Measurements from ENCODE around the gene CELA2A. TPM values are rescaled to one million over a fixed set of nuclear protein-coding genes. Genes with fewer than 3 reads are reported as not detected.

The CELA2A gene
- total RNA-seq, 4 donors from 2014 or later = not detected

DNA sequence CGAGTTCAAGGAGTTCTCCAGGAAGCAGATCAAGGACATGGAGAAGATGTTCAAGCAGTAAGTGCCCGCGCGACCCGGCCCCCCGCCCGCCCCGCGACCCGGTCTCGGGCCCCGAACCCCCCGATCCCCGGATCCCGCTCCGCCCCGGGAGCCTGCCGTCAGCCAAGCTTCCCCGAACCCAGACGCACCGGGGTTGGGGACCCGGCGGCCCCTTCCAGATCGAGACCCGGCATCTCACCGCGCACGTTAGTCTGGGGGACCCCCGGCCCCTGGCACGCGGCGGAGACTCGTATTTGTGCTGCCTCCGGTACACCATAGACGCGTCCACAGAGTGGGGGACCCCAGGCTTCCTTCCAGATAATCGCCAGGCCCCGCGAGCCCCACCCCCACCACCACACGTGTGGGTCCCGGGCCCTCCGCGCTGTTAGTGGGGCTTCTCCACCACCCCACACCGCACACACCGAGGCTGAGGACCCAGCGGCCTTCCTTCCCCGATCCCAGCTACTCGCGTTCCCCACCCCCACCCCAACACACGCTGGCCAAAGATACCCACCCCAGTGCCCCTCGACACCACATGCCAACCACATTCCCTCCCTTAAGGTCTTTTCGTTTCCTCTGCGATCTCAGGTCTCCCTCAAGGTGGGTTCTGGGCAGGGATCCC is 46.2 kb upstream of the CELA2A start:
- 7% methylated on average over 3 of the region's 53 CpGs for whole genome bisulfite sequencing
- H3K4me1 ChIP-seq = peaks cover 57 to 77% (median 67%) of the 10 kb centered on the region in 4 donors
- no peaks in the 10 kb centered on the region for H3K27me3 ChIP-seq
- no peak for DNase-seq (ENCODE audit: extremely low spot score)
- H3K36me3 ChIP-seq = peaks cover 0 to 8% (median 0%) of the 10 kb centered on the region in 4 donors
- TF ChIP-seq EP300 (IDR thresholded peaks at IDR 0.05) = no peak
- TF ChIP-seq POLR2AphosphoS5 (IDR thresholded peaks at IDR 0.05) = no peak
- TF ChIP-seq, protein P1, sequence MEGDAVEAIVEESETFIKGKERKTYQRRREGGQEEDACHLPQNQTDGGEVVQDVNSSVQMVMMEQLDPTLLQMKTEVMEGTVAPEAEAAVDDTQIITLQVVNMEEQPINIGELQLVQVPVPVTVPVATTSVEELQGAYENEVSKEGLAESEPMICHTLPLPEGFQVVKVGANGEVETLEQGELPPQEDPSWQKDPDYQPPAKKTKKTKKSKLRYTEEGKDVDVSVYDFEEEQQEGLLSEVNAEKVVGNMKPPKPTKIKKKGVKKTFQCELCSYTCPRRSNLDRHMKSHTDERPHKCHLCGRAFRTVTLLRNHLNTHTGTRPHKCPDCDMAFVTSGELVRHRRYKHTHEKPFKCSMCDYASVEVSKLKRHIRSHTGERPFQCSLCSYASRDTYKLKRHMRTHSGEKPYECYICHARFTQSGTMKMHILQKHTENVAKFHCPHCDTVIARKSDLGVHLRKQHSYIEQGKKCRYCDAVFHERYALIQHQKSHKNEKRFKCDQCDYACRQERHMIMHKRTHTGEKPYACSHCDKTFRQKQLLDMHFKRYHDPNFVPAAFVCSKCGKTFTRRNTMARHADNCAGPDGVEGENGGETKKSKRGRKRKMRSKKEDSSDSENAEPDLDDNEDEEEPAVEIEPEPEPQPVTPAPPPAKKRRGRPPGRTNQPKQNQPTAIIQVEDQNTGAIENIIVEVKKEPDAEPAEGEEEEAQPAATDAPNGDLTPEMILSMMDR (IDR thresholded peaks at IDR 0.05) = no peak
- no peak for TF ChIP-seq POLR2A (IDR thresholded peaks at IDR 0.05; ENCODE audit: low read depth)
- peak overlapping the region; percentile 80 to 87 (median 84) for H3K27ac ChIP-seq (replicated peaks in 1 of 4)
- H3K9me3 ChIP-seq = no peaks in the 10 kb centered on the region
- intact Hi-C loops (cut with DNase I) = no loop called here
- peak overlapping the region; percentile 78 to 99 (median 96) for H3K4me3 ChIP-seq

DNA sequence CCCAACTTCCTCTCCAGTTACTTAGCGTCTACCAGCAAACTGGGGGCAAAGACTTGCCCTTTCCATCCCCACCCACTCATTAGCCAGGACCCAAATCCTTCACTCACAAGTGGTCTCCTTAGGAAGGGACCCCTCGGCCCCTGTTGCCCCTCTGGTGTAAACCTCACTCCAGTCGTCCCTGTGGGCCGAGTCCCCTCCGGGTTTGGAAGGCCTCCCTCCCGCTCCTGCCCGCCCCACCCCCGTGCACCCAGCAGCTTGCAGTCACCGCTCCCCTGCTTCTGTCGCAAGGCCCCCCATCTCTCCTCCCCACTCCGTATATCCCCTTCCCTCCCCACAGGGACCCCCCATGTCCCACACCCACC is 45.7 kb upstream of the CELA2A start:
- no peak for DNase-seq (ENCODE audit: extremely low spot score)
- intact Hi-C loops (cut with DNase I) = no loop called here
- H3K27ac ChIP-seq (replicated peaks in 1 of 4) = peak overlapping the region; percentile 80 to 87 (median 84)
- no peaks in the 10 kb centered on the region for H3K9me3 ChIP-seq
- peaks cover 62 to 82% (median 72%) of the 10 kb centered on the region in 4 donors for H3K4me1 ChIP-seq
- peaks cover 0 to 10% (median 0%) of the 10 kb centered on the region in 4 donors for H3K36me3 ChIP-seq
- peak overlapping the region; percentile 78 to 99 (median 96) for H3K4me3 ChIP-seq
- H3K27me3 ChIP-seq = no peaks in the 10 kb centered on the region
- no peak for TF ChIP-seq EP300 (IDR thresholded peaks at IDR 0.05)
- 30% methylated on average over 8 of the region's 11 CpGs for WGBS

DNA sequence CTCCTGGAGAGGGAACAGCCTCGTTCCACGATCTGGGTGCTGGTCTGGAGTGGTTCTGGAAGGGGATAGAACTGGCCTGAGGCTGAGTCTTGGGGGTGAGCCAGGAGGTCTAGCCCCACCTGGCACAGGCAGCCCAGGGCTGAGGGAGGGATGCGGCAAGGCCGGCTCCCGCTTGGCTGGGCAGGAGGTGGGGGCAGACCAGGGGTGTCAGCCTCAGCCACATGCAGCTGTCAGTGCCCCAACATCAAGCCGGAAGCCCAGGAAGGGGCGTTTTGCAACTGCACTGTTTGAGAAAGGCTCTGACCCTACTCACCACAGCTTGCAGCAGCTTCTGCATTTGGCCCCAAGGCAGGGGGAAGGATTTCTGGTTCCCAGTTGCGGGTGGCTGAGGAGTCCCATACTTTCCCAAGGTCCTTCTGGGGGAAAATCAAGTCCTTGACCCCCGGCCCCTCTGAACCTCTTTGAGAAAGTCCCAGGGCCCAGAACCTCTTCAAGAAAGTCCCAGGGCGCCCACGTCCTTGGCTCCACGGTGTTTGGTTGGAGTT is 44.9 kb upstream of the CELA2A start:
- H3K27ac ChIP-seq (replicated peaks in 1 of 4) = peak overlapping the region; percentile 80 to 87 (median 84)
- WGBS = 53% methylated on average over 5 of the region's 12 CpGs

DNA sequence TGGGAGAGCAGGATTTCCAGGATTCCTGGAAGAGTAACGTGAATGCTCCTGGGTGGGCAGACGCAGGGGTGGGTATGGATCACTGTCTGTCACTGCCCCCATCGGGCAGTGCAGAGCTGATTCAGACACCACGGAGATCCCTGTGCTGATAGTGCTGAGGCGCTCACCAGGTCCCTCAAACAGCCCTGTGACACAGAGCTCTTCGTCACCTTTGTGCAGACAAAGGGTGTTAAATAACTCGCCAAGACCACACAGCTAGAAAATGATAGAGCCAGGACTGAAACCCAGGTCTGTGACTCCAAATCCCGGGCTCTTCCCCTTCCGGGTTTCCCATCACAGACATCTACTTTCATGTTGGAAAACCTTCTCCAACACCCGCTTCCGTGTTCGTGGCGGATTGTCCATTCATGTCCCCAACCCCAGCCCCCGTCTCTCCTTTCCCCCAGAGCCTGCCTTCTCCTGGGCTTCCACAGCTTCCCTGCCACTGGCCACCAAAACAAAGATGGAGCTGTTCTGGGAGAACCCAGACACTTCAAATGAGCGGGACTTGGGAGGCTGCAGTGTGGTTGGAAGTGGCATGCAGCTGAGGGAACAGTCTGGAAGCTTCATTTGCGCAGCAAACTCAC is 44.2 kb upstream of the CELA2A start:
- intact Hi-C loops (cut with DNase I) = no loop called here
- H3K4me3 ChIP-seq = peak overlapping the region; percentile 78 to 99 (median 96)
- peak overlapping the region; percentile 44 to 87 (median 84) for H3K27ac ChIP-seq (replicated peaks in 1 of 4)
- peaks cover 68 to 87% (median 79%) of the 10 kb centered on the region in 4 donors for H3K4me1 ChIP-seq
- H3K9me3 ChIP-seq = no peaks in the 10 kb centered on the region
- H3K36me3 ChIP-seq = peaks cover 0 to 10% (median 0%) of the 10 kb centered on the region in 4 donors
- no peak for DNase-seq (ENCODE audit: extremely low spot score)
- 73% methylated on average over 15 of the region's 16 CpGs for WGBS
- TF ChIP-seq, protein P1 (IDR thresholded peaks at IDR 0.05) = no peak
- TF ChIP-seq POLR2AphosphoS5 (IDR thresholded peaks at IDR 0.05) (no peak), POLR2A (IDR thresholded peaks at IDR 0.05; ENCODE audit: low read depth) (no peak), EP300 (IDR thresholded peaks at IDR 0.05) (no peak)
- H3K27me3 ChIP-seq = no peaks in the 10 kb centered on the region

More for the DNA sequence above, 44.9 kb upstream of the CELA2A start:
- Histone ChIP-seq H3K9me3 (no peaks in the 10 kb centered on the region), H3K36me3 (peaks cover 0 to 10% (median 0%) of the 10 kb centered on the region in 4 donors), H3K4me3 (peak overlapping the region; percentile 78 to 99 (median 96)), H3K4me1 (peaks cover 68 to 87% (median 78%) of the 10 kb centered on the region in 4 donors), H3K27me3 (no peaks in the 10 kb centered on the region)
- no peak for DNase-seq (ENCODE audit: extremely low spot score)
- no peak for TF ChIP-seq POLR2A (IDR thresholded peaks at IDR 0.05; ENCODE audit: low read depth)
- TF ChIP-seq, protein P1 (IDR thresholded peaks at IDR 0.05) = no peak
- no peak for TF ChIP-seq POLR2AphosphoS5 (IDR thresholded peaks at IDR 0.05)
- no peak for TF ChIP-seq EP300 (IDR thresholded peaks at IDR 0.05)
- intact Hi-C loops (cut with DNase I) = no loop called here

DNA sequence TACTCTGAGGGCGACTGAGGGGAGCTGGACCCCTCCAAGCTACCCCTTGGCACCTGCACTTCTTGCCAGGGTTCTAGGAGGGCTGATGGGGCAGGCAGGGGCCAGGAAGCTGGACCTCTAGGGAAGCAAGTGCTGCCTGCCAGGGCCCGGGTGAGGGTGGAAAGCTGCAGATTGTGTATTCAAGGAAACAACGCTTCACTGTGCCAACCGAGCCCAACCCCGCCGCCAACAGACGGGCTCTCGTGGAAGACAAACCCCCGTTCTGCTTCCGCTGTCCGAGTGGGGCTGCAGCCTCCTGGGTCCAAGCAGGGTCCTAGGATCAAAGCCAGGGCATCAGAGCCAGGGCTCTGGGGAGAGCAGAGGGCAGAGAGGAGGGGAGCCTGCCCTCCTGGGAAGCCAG is 43.7 kb upstream of the CELA2A start:
- H3K4me3 ChIP-seq = peak overlapping the region in 1 of 4 donors; percentile 99
- peaks cover 68 to 87% (median 78%) of the 10 kb centered on the region in 4 donors for H3K4me1 ChIP-seq
- intact Hi-C loops (cut with DNase I) = no loop called here

More for the DNA sequence above, 43.7 kb upstream of the CELA2A start:
- Histone ChIP-seq H3K27me3 (no peaks in the 10 kb centered on the region), H3K36me3 (peaks cover 0 to 10% (median 0%) of the 10 kb centered on the region in 4 donors), H3K27ac (replicated peaks in 1 of 4) (peak overlapping the region; percentile 44 to 87 (median 84)), H3K9me3 (no peaks in the 10 kb centered on the region)
- WGBS = 83% methylated on average over 6 of the region's 11 CpGs
- no peak for DNase-seq (ENCODE audit: extremely low spot score)
- TF ChIP-seq POLR2A (IDR thresholded peaks at IDR 0.05; ENCODE audit: low read depth) (no peak), EP300 (IDR thresholded peaks at IDR 0.05) (no peak), POLR2AphosphoS5 (IDR thresholded peaks at IDR 0.05) (no peak)
- TF ChIP-seq, protein P1 (IDR thresholded peaks at IDR 0.05) = no peak
